HG02759 (cell line): ENCODE data around the gene PXYLP1.

Experiments used
- ATAC-seq: cut with Tn5 transposase; IDR thresholded peaks from one replicate; pipeline ENCODE4 v1.9.1; 2021; ENCODE audit warnings: mild to moderate bottlenecking, moderate library complexity; ENCODE audit not compliant: unreplicated experiment

Gene PXYLP1

DNA sequence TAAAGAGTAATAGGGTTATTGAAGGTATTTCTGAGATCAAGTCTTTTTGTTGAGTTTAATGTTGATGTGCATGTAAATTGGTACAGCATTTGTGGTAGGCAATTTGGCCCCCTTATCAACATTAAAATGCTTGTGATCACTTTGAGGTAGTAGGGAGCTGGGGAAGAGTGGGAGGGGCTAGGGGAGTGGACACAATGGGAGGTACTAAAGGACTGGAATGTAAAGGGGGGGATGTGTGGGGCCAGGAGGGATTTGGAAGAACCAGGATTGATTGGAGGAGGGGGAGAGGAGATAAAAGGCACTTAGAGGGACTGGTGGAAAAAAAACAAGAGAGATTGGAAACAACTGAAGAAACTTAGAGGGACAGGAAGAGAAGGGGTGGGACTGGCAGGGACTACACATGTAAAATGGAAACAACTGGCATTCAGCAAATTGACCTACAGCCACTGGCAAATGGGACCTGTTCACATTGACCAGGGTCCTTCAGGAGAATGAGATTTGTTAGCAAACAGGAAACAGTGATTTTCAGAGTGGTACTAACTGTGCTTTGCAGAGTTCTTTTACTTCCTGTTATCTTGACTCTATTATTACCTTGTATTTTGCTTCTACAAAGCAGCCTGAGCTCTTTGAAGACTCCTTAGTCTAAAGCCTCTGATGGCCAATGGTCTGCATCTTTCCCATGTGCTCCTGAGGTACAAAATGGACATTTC, 88.9 kb downstream of the PXYLP1 start:
- no peak for ATAC-seq

DNA sequence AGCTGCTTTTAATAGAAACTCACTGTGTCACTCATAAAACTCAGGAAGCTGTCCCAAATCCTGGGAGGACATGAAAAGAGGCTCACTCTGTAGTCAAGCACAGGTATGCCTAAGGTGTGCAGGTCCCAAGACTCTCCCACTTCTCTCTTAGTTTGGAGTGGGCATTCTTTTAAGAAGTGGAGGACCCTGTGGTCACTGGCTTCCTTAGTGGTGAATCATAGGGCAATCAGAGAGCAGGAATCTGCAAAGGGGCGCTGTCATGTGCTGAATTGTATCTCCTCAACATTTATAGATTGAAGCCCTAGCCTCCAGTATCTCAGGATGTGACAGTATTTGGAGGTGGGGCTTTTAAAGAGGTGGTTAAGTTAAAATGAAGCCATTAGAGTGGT, 89.5 kb downstream of the PXYLP1 start:
- ATAC-seq, result no peak

DNA sequence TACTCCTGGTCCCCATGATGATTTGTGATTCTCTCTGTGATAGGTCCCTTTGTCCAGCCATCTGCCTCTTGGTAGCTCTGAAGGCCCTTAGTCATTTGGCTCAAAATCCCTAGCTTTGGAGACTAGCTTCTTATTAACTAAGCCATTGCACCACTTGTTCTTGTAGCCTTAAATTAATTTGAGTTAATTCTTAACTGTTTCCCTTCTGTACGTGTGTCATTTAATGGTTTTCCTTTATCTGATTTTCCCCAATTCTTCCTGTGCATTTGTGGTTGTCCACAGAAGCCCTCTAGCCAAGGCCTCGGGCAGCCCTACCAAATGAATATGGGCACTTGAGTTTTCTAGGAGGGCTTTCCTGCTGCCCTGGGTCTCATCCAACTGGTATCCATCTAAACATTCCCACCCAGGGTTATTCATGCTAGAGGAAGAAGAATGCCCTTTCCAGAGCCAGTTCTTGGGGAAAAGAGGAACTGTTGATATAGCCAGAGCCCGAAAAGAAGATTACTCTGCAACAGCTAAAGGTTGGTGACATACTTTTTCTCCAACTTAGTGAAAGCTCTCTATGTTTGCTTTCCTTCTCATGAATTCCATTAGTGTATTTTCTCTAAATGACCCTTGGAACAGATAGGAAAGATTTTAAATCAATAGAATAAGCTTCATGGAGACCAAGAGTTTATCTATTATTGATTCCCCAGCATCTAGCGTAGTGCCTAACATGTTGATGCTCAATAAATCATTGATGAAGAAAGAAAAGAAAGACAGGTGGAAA, 92.5 kb downstream of the PXYLP1 start:
- ATAC-seq, result no peak

DNA sequence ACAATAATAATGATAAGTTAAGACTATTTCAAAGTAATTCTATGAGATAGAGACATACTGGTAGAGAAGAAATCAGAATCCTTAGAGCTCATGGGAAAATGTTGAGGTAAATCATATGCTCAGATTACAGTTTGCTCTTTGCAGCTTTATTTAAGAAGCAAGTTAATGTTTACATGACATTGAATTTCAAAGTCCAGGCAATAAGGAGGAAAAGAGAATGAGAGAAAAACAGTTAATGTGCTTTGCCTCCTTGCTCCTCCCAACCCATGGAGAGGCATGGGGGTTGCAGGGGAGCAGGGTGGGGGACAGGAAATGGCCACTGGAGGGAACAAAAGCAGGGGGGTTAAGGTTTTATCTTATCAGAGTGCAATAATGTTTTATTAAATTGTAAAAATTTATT, 94.5 kb downstream of the PXYLP1 start:
- ATAC-seq, result no peak

DNA sequence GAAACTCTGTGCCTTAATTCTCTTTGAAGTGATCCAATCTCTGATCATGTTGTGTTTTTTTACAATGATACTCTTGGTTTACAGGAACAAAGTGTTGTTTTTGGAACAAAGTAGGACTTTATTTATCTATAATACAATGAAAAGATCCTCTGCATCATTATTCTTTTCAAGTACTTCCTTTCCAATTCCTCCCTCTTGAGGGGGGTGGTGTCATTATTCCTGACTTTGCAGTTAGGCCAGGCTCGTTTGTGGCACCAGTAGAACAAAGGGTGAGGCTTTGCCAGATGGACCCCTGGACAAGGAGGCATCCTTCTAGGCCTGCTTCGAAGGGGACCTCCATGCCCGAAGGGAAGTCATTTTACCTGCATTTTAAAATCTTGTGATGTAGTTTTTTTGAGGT, 95.0 kb downstream of the PXYLP1 start:
- no peak for ATAC-seq

DNA sequence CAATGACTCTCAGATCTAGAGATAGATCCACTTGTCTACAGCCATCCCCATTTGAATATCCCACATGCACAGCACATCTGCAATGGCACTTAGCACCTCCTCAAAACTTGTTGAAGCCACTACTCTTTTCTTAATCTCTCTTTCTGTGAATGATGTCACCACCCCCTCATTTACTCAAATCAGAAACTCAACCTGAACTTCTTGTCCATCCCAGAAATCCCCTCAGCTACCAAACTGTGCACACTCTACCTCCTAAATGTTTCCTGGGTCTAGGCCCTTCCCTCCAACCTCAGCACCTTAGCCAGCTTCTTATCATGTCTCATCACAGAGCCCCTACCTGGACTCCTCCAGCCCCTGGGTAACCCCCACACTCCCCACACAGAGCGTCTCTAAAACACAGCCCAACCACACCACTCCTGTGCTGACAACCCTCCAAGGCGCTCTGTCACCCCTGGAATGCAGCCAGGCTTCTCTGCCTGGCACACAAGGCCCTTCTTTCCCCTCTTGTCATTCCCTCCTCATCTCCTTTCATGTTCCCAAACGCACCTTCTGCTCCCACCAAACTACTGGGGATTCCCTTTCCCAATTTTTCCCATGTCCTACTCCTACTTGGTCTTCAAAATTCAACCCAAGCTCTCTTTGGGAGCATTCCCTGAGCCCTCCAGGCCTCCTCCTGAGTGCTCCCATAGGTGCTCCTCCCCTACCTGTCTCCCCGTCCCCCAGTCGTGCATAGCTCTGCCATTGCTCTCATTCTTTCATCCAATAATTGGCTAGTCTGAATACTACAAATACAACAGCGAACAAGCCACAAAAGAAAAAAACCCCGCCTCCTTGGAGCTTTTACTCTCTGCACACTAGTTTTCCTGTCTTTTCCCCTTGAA, 96.9 kb downstream of the PXYLP1 start:
- peak; percentile 60 for ATAC-seq

DNA sequence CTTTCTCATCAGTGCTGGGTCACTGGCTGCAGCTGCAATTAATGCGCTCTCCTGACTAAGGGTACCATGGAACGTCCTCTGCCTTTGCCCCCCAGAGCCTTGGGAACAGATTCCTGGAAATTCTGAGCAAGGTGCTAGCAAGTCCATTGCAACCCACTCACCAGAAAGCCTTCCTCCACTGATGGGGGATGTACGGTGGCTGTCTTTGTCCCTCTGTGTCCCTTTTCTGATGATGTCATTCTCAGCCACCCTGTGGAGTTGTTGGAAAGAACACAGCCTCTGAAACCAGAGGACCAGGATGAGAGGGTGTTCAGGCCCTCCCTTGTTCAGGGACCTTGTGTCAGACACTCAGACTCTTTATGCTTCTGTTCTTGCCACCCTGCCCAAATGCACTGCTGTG, 98.6 kb downstream of the PXYLP1 start:
- no peak for ATAC-seq

DNA sequence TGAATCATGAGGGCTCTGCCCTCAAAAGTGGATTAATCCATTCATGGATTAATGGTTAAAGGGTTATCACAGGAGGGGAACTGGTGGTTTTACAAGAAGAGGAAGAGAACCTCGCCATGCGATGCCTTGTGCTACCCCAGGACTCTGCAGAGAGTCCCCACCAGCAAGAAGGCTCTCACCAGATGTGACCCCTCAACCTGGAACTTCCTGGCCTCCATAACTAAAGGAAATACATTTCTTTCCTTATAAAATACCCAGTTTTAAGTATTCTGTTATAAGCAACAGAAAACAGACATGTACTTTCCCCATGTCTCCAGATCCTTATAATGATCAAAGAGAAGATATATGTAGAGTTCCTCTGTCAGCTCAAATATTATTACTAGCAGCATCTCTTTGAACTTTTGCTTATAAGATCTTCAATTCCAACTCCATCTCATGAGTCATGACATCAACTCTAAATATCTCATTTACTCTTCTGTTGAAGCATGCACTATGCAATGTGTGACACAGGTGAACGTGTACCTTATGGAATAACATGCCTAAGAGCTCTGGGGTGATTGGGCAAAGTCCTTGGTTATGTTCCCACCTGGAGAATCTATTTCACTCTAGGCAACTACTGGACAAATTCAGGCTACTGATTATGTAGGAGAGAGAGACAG, 99.2 kb downstream of the PXYLP1 start:
- ATAC-seq, result no peak

DNA sequence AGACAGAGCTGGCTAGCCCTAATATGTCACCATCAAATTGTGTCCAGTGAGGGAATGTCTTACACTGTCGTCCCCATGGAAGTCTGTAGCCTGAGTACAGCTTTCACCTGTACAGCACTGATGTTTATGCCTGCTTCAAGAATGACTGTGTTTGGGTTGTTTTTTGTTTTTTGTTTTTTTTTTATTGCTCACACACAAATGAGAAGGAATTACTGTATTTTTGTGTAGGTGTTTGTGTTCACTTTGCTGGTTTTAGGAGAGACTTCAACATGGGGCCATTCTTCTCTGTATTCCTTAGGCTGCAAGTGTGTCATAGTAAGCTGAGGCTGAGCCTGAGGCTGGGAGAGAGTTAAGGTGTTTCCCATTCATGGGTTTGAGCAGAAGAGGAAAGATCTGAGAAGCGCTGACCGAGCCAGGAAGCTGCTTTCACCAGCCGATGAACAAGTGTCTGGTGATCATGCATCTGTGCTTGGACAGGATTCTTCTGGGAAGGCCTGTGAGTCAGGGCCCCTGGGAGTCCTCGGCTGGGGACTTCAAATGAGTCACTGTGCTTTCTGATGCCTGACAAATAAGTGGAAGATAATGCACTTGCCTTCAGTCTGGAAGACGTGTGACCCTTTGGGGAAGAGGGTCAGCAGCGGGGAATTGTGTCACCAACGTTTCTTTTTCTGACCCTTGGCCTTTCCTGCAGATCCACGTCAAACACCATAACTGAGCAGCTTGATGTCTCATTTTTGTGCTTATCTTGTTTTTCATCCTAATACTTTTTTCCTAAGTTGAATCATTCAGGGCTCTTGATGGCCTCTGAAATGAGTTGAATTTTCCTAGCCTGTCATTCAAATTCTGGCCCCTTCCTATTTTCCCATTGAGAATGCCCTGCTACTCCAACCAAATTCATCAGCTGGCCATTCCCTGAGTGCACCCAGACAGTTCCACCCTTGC, 100.0 kb downstream of the PXYLP1 start:
- ATAC-seq, result peak; percentile 57

DNA sequence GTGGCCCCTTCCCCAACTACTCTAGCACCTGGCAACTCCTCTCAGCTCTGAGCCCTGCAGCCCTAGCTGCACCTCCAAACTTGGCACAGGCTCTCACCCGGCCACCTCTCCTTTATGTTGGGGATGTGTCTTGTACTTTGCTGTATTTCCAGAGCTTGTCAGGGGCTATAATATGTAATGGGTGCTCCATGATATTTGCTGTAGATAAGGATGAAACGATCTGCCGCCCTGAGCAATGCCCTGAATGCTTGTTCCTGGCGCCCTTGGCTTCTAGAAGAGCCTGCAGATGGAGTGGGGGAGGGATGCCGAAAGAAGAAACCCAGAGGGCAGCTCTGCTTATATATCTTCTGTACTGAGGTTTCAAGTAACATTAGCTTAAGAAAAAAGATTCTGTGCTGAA, 100.8 kb downstream of the PXYLP1 start:
- ATAC-seq, result no peak

DNA sequence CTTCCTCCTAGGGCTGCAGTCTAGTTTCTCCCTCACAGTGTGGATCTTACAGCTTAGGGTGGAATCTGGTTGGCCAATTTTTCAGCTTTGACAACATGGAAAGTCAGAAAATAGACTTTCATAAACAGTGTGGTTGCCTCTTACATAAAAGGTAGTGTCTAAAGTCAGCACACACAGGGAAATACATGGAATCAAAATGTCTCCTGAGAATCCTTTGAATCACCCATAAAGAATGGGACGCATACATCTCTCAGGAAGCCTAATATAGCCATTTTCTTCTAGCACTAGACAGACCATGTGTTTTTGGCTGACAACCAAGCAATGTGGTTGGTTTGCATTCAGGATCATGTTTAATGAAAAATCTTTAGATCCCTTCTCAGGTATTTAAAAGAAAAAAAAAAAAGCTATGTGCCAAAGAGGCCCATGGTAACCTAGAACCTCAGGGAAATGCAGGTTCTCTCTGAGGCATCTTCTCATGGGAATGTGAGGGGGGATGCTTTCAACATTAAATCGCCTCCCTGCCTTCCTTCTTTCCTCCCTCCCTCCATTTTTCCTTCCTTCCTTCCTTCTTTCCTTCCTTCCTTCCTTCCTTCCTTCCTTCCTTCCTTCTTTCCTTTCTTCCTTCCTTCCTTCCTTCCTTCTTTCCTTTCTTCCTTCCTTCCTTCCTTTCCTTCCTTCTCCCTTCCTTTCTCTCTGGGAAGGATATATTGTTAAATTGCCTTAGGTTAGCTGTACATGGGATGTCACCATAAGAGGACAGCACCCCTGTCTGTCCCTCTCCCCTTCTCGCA, 102.4 kb downstream of the PXYLP1 start:
- ATAC-seq, result no peak

DNA sequence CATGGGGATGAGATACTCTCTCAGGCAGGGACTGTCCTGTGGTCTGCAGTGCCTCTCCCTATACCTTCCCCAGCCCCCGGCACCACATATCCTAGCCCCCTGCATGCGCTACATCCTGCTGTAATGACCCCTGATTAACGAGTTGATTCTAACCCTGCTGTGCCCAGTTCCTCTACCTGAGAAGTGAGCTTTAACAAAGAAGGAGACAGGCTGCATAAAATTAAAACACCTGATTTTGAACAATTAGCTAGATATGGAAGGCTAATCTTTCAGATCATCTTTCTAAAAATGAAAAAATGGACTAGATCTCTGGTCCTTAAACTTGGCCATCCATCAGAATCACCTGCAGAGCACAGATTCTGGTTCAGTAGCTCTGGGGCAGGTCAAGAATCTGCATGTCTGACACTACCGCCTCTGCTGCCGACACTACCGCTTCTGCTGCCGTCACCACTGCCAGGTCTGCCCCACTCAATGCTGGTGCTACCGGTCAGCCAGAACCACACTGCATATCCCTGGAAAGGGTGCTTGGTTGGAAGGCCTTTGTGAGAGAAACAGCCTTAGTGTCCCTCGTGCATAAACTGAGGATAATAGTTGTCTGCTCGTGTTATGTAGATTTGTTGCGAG, 103.1 kb downstream of the PXYLP1 start:
- no peak for ATAC-seq

DNA sequence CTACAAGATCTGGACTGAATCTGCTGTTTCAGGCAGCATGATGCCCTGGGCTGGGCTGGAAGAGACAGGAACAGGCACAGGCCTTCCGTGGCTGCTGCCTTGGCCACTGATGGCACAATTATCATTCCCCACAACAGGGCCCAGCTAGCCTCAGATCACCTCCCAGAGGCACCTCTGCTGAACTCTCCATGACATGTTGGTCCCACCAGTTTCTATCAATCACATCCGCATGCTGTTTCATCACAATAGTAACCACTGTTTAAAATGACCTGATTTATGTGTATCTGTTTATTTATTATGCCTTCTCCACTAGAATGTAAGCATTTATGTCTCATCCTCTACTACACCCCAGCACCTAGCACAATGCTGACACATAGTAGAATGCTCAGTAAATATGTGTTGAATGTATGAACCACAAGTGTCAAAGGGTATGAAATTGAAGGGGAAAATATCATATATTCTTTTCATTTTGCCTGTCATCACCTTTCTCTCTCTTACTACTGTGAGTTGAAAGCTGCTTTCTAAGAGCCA, 104.0 kb downstream of the PXYLP1 start:
- ATAC-seq, result no peak

DNA sequence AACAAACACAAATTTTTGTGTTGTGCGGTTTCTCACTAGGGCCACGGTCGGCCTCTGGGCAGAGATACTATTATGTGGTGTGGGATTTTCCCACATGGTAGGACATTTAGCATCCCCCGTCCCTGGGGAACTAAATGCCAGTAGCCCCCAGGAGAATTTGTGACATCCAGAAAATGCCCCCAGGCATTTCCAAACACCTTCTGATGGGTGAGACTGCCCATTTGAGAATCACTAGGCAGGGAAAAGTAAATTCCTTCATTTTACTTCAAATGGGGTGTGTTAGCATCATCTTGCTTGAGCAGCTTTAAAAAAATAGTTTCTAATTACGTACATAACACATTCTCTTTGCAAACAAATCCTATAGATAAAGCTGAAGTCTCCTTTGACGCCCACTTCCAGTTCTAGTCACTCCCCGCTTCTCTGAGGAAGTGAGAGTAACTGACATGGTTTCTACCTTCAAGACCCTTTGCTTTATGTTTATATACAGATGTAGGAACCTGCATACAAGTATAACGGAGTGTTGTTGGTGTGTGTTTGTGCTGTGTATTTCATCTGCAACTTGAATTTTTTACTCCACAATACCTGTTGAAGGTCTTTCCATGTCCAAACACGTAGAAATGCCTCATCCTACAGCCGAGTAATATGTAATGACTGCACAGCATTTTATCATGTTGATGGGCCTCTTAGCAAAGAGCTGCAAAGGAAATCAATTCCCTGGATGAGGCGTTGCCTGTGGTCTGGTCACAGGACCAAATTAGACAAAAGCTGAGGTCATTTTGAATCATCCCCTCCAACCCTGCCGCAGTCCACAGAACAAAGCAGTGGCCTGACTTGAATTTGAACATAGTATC, 105.3 kb downstream of the PXYLP1 start:
- ATAC-seq, result peak; percentile 89

DNA sequence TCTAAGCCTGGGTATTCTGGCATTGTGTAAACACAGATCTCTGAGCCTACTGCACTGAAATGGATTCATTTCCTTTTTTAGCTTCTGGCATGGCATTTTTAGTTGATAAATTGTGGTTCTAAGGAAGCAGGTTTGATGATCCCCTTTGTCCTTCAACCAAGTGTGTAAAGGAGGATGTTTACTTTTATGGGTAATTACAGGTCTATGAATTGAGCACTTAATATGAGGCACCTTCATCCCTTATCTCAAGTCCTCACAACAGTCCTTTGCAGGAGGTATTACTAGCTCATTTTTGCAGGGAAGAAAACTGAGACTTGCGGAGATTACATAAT, 105.9 kb downstream of the PXYLP1 start:
- no peak for ATAC-seq

DNA sequence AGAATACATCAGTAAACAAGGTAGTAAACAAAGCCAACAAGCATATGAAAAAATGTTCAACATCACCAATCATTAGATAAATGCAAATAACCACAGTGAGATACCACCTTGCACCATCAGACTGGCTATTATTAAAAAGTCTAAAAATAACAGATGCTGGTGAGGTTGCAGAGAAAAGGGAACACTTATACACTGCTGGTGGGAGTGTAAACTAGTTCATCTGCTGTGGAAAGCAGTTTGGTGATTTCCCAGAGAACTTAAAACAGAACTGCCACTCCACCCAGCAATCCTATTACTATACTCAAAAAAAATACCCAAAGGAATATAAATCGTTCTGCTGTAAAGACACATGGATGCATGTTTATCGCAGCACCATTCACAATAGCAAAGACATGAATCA, 106.4 kb downstream of the PXYLP1 start:
- no peak for ATAC-seq

DNA sequence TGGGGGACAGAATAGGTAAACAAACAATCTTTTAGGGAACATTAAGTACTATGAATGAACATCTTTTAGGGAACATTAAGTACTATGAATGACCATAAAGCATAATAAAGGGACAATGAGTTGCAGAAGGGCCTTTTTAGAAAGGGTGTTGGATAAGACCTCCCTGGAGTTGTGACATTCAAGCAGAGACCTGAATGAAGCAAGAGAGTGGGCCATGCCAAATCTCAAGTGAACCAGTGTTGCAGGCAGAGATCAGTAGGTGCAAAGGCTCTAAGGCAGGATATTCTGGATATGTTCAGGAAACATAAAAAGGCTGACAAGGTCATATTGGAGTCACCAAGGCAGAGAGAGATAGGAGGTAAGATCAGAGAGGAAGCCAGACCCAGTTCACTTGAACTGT, 107.3 kb downstream of the PXYLP1 start:
- ATAC-seq, result no peak

DNA sequence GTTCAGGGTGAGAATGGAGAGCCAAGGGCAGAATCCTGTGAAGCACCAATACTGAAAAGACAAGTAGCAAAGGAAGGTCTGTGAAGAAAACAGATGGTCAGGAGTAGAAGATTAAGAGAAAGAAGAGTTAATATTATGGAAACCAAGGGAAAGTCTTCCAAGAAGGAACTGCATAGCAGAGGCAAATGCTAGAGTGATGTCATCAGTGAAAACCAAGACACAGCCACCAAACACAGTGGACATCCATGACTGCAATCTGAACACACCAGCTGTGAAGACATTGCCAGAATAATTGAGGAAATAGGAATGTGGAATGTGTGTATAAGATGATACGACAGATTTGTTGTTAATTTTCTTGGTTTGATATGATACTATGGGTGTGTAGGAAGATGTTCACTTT, 109.9 kb downstream of the PXYLP1 start:
- ATAC-seq, result no peak
